Inflammatory macrophage (primary cell): Measurements from ENCODE around the gene FBN1.

Experiments
- DNase-seq, 2 donors: peaks; one replicate each; pipeline ENCODE4 v3.0.0-alpha.2; 2020 to 2022
- total RNA-seq, 18 experiments: gene quantifications; one replicate each; lab custom pipeline; 2026; ENCODE audit warnings: mixed read lengths in 6 of 18, inconsistent platforms in 2 of 18; lab: John Stamatoyannopoulos, UW

Gene FBN1
- total RNA-seq: 0.16 to 2.1 (median 0.85) reads per million in 18 experiments

DNA sequence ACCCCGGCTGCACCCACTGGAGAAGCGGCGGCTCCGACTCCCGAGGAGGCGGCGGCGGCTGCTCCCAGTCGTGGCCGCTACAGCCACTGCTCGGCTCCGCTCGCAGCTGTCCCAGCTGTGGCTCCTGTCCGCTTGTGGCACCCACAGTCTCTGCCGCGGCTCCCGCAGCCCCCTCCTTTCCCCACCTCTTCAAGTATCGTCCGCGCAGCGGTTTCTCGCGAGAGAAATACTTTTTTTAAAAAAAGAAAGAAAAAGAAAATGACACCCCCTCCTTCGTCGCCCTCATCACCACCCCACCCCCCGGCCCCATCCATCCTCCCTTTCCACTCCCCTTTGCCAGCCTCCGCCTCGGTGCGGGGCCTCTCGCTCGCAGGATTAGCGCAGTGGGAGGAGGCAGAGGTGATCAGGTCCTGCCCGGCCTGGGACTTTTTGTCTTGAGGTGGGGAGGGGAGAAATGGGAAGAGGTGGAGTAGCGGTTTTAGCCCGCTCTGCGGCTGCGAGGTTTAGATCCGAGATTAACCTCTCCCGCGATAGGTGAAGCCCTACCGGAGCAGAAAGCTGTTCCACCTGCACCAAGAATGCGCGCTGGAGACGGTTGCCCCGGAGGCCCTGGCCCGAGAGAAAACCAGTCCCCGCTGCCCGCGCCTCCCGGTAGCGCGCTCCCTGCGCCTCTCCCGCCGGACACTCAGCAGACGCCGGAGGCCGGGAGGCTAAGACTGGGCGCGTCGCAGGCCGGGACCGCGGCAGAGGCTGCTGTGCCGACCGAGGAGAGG, at the start of gene FBN1:
Gene FBN1 (minus strand): TSS at position 152 of the 773 bp plus-strand sequence. CDS start 940 bp downstream, outside the sequence.
- no peak for DNase-seq

DNA sequence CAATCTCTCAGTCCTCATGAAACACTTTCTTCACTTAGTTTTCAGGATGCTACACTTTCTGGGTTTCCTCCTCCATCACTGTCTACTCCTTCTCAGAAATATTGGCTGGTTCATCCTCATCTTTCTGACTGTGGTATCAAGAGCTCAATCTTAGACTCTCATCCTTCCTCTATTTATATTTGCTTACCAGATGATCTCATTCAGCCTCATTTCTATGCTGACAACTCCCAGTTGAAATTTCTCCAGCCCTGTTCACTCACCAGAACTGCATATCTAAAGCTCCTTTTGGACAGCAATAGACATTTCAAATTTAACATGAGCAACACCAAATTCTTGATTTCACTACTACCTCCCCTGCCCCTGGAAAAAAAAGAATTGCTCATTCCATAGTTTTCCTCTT, 48.0 kb upstream of the FBN1 start:
- DNase-seq: no peak

GRCh38 chr15:48688493-48688892, 43.0 kb upstream of the FBN1 start:
- no peak for DNase-seq

GRCh38 chr15:48683991-48684765, 38.7 kb upstream of the FBN1 start:
- DNase-seq: no peak

GRCh38 chr15:48682942-48683651, 37.6 kb upstream of the FBN1 start:
- DNase-seq: no peak

- DNase-seq: no peak
Observed at GRCh38 chr15:48681353-48681752, 35.8 kb upstream of the FBN1 start.

- DNase-seq: no peak
Observed at GRCh38 chr15:48680841-48681240, 35.3 kb upstream of the FBN1 start.

DNA sequence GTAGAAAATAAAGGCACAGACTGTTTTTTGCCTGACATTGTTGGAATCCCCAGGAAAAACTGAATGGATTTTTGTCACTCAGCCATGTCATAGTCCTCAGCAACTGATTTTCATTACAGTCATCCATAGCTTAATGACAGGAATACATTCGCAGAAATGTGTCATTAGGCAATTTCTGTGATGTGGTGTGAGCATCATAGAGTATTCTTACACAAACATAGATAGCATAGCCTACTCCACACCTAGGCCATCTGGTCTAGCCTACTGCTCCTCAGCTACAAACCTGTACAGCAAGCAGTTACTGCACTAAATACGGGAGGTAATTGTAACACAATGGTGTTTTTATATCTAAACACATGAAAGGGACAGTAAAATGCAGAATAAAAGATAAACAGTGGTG, 34.4 kb upstream of the FBN1 start:
- no peak for DNase-seq

DNA sequence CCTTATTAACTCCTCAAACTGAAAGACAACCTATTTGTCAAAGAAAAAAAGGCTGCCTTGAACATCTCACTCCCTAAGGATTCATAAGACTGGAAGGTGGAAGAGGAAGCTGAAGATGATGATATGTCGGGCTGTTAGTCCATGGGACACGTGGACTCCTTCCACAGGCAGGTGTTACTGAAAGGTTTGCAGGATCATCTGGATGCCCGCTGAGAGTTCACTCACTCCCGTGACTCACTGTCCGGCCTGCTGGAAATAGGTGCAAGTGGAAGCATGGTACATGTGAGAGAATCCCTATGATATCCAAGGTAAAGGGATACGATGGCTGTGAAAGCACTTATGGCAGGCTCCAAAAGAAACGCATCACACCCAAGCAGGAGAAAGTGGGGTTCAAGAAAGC, 33.3 kb upstream of the FBN1 start:
- DNase-seq: no peak

- no peak for DNase-seq
Observed at GRCh38 chr15:48677821-48678220, 32.3 kb upstream of the FBN1 start.

GRCh38 chr15:48675436-48675835, 29.9 kb upstream of the FBN1 start:
- DNase-seq: no peak

- no peak for DNase-seq
Observed at GRCh38 chr15:48674876-48675275, 29.4 kb upstream of the FBN1 start.

- DNase-seq: no peak
Observed at GRCh38 chr15:48672206-48672605, 26.7 kb upstream of the FBN1 start.

- DNase-seq: no peak
Observed at GRCh38 chr15:48671103-48672022, 25.9 kb upstream of the FBN1 start.

DNA sequence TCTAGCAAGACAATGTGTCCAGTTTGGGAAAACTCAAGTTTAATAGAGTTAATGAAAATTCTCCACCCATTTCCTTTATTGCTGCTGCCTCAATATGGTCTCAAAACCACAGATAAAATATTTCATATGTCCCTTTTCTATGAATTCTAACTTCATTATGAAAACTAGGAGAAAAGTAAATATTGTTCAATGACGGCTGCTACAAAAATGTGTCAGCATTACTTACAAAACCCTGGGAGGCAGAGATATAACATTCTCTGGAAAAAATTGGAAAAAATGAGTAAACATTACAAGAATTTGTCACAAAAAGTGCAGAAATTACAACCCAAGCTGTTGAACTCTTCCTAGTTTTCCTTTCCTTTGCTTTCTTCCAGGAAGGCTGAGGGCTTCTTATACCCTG, 22.2 kb upstream of the FBN1 start:
- no peak for DNase-seq

GRCh38 chr15:48664436-48664835, 18.9 kb upstream of the FBN1 start:
- no peak for DNase-seq

GRCh38 chr15:48657950-48658591, 12.6 kb upstream of the FBN1 start:
- no peak for DNase-seq

GRCh38 chr15:48654801-48655200, 9.3 kb upstream of the FBN1 start:
- no peak for DNase-seq

GRCh38 chr15:48653913-48654670, 8.6 kb upstream of the FBN1 start:
- DNase-seq: no peak

- DNase-seq: no peak
Observed at GRCh38 chr15:48653216-48653615, 7.7 kb upstream of the FBN1 start.

- DNase-seq: no peak
Observed at GRCh38 chr15:48652510-48653076, 7.1 kb upstream of the FBN1 start.
